Vagina (tissue), 2 donors: ENCODE results near the gene TMPRSS5. TPM values are rescaled to one million over a fixed set of nuclear protein-coding genes. Genes with fewer than 3 reads are reported as not detected.

Experiments
- DNase-seq, 2 donors: peaks; one replicate each; pipeline ENCODE4 v3.0.0-alpha.2; 2017; ENCODE audit errors: extremely low spot score in 2 of 2
- H3K27ac ChIP-seq: fragments of 200-600 bp; sonication (generic); one replicate; pipeline ENCODE4 v1.5.1; 2019
- H3K27me3 ChIP-seq: fragments of 200-600 bp; sonication (generic); one replicate; pipeline ENCODE4 v1.5.1; 2019
- H3K36me3 ChIP-seq, 2 donors: fragments of 200-600 bp; sonication (generic); one replicate each; pipeline ENCODE4 v1.5.1; 2017 to 2019
- H3K4me1 ChIP-seq: fragments of 200-600 bp; sonication (generic); one replicate; pipeline ENCODE4 v1.5.1; 2019
- H3K4me3 ChIP-seq, 2 donors: fragments of 200-600 bp; sonication (generic); 1 replicate in 1 of 2; 2 replicates in 1 of 2; pipeline ENCODE4 v1.5.1; 2016 to 2019
- H3K9me3 ChIP-seq: fragments of 200-600 bp; sonication (generic); one replicate; pipeline ENCODE4 v1.5.1; 2019
- POLR2A ChIP-seq, 2 donors: fragments of 450-650 bp; IDR thresholded peaks; one replicate each; pipeline ENCODE4 v1.6.1; 2017; ENCODE audit warnings: antibody characterized with exemption in 2 of 2, mild to moderate bottlenecking in 2 of 2, moderate library complexity in 2 of 2
- POLR2AphosphoS5 ChIP-seq, 2 donors: sonication (generic); formaldehyde crosslinking; IDR thresholded peaks; one replicate each; pipeline ENCODE4 v1.9.0; 2017; ENCODE audit warnings: antibody characterized with exemption in 2 of 2, mild to moderate bottlenecking in 2 of 2, low read depth in 1 of 2; ENCODE audit not compliant: insufficient read depth in 1 of 2
- intact Hi-C: fragments of 100-400 bp; cut with DNase I; formaldehyde crosslinking; loops from one replicate; pipeline ENCODE4 v1.15.1; 2023
- total RNA-seq: library from RNA; depleted of rRNA; stranded (reverse); fragments of >200 nt; gene quantifications from one replicate; pipeline ENCODE4 v1.2.3, GENCODE V29; 2016
- TF ChIP-seq, protein P1 (sequence below), 3 experiments: fragments of 450-650 bp in 2 of 3; fragments of 200-600 bp in 1 of 3; sonication (generic) in 1 of 3; IDR thresholded peaks; one replicate each; pipeline ENCODE4 v1.5.1; 2017 to 2019; ENCODE audit warnings: antibody characterized with exemption in 3 of 3, mild to moderate bottlenecking in 2 of 3, moderate library complexity in 2 of 3

TMPRSS5 gene
- total RNA-seq, 1 donor from 2014 or later: not detected

GRCh38 chr11:113649311-113649710 is 56.8 kb downstream of the TMPRSS5 start:
- intact Hi-C loops: no loop called here
- Histone ChIP-seq H3K27me3 (no peaks in the 10 kb centered on the region), H3K4me1 (no peaks in the 10 kb centered on the region), H3K9me3 (no peaks in the 10 kb centered on the region), H3K36me3 (no peaks in the 10 kb centered on the region), H3K27ac (no peak overlapping the region), H3K4me3 (no peak overlapping the region)
- DNase-seq: no peak
- no peak for TF ChIP-seq POLR2A (IDR thresholded peaks at IDR 0.05)
- TF ChIP-seq POLR2AphosphoS5 (IDR thresholded peaks at IDR 0.05; ENCODE audit: insufficient read depth in 1 of 2, low read depth in 1 of 2): no peak
- TF ChIP-seq, protein P1, sequence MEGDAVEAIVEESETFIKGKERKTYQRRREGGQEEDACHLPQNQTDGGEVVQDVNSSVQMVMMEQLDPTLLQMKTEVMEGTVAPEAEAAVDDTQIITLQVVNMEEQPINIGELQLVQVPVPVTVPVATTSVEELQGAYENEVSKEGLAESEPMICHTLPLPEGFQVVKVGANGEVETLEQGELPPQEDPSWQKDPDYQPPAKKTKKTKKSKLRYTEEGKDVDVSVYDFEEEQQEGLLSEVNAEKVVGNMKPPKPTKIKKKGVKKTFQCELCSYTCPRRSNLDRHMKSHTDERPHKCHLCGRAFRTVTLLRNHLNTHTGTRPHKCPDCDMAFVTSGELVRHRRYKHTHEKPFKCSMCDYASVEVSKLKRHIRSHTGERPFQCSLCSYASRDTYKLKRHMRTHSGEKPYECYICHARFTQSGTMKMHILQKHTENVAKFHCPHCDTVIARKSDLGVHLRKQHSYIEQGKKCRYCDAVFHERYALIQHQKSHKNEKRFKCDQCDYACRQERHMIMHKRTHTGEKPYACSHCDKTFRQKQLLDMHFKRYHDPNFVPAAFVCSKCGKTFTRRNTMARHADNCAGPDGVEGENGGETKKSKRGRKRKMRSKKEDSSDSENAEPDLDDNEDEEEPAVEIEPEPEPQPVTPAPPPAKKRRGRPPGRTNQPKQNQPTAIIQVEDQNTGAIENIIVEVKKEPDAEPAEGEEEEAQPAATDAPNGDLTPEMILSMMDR (IDR thresholded peaks at IDR 0.05): no peak

DNA sequence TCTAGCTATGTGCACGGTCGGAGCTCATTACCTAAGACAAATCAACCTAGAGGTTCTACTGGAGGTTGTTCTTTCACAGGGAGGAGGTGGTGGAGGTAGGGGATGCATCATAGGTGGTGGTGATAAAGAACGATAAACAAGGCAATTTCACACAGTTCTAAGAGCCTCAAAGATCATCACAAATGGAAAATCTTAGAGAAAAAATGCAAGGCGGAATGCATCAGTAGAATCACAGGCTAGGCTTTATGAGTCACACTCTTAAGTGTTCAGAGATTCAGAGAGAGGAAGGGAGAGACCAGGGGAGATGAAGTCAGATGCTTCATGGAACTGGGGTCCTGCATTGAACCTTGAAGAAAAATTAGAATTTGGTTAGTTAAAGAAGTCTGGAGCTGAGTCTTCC is 58.3 kb downstream of the TMPRSS5 start:
- Histone ChIP-seq H3K36me3 (no peaks in the 10 kb centered on the region), H3K4me1 (no peaks in the 10 kb centered on the region), H3K9me3 (no peaks in the 10 kb centered on the region), H3K27me3 (no peaks in the 10 kb centered on the region), H3K27ac (no peak overlapping the region), H3K4me3 (no peak overlapping the region)
- TF ChIP-seq POLR2A (IDR thresholded peaks at IDR 0.05): no peak
- intact Hi-C loops: no loop called here
- DNase-seq: no peak

DNA sequence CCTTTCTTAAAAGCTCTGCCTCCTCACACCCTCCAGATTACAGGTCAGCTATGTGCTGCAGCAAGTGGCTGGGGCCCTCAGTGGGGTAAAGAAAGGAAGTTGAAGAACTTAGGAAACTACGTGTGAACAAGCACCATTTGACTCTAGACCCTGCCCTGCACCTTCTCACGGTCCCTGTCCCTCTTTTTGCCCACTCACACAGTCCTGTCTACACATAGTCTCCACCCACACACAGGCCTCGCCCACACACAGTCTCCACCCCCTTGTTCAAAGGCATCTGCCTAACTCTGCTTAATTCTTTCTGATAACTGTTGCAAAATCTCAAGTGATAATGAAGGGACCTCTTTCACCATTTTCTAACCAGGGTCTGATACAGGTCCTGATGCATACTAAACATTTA is 59.0 kb downstream of the TMPRSS5 start:
- Histone ChIP-seq H3K4me3 (no peak overlapping the region), H3K27ac (no peak overlapping the region), H3K36me3 (no peaks in the 10 kb centered on the region), H3K27me3 (no peaks in the 10 kb centered on the region), H3K9me3 (no peaks in the 10 kb centered on the region), H3K4me1 (no peaks in the 10 kb centered on the region)
- no peak for TF ChIP-seq POLR2A (IDR thresholded peaks at IDR 0.05)
- TF ChIP-seq, protein P1 (IDR thresholded peaks at IDR 0.05): no peak
- DNase-seq: no peak
- intact Hi-C loops: no loop called here

DNA sequence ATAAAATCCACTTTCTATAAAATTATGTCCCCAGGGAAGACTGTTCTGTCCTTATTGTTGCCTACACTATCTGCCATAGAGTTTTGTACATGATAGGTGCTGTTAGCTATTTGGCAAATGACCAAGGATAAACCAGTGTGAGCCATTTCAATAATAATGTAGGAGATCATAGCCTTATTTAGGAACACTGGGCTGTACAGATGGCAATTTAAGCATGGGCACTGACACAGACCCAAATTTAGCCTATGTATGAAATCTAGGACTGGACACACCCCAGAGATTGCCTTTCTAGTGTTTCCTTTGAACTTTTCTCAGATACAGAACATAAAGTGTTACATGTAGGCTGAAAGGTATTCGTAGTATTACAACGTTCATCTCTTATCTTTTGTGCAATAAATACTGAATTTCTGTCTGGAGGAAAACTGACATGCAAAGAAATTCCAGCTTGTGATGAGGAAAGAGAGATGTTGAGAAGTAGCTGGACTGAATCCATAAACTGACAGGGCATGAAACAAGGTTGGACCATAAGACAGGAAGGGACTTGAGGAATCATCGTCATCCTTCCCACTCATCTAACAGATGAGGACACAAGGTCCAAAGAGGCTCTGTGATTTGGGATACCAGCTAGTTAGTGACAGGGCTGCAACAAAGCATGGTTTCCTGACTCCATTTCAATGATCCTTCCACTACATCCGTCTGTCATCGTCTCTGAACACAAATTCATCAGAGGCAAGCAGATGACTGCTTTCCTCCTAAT is 60.3 kb downstream of the TMPRSS5 start:
- intact Hi-C loops: no loop called here
- no peaks in the 10 kb centered on the region for H3K36me3 ChIP-seq
- H3K4me1 ChIP-seq: no peaks in the 10 kb centered on the region
- H3K9me3 ChIP-seq: no peaks in the 10 kb centered on the region
- TF ChIP-seq, protein P1 (IDR thresholded peaks at IDR 0.05): no peak
- TF ChIP-seq POLR2A (IDR thresholded peaks at IDR 0.05) (no peak), POLR2AphosphoS5 (IDR thresholded peaks at IDR 0.05; ENCODE audit: insufficient read depth in 1 of 2, low read depth in 1 of 2) (no peak)
- H3K27me3 ChIP-seq: no peaks in the 10 kb centered on the region
- DNase-seq: no peak
- no peak overlapping the region for H3K27ac ChIP-seq
- no peak overlapping the region for H3K4me3 ChIP-seq

DNA sequence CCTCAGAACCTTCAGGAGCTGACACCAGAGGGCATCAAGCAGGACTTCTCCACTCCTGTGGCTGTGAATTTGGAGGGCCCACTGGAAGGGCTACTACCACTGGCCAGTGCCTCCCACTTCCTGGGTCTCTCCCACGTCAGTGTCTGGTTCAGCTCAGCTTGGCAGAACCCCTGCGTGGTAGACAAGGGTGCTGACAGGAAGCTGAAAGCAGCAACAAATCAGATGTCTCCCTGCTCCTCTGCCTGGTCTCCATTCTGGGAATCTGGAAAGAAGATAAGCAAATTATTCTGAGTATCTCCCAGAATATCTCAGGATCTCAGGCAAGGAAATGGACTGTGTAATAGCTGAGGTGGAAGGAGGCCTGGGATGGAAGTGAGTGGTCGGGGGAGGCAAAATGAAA is 61.5 kb downstream of the TMPRSS5 start:
- no peak for DNase-seq
- Histone ChIP-seq H3K27ac (no peak overlapping the region), H3K36me3 (no peaks in the 10 kb centered on the region), H3K27me3 (no peaks in the 10 kb centered on the region), H3K4me3 (no peak overlapping the region), H3K9me3 (no peaks in the 10 kb centered on the region), H3K4me1 (no peaks in the 10 kb centered on the region)
- TF ChIP-seq, protein P1 (IDR thresholded peaks at IDR 0.05): no peak
- no peak for TF ChIP-seq POLR2AphosphoS5 (IDR thresholded peaks at IDR 0.05; ENCODE audit: insufficient read depth in 1 of 2, low read depth in 1 of 2)
- intact Hi-C loops: no loop called here
